NB4 (cell line): Measurements from ENCODE around the gene TMEM18.

ENCODE experiments used
- DNase-seq: peaks from one replicate; pipeline ENCODE4 v3.0.0; 2010; ENCODE audit warnings: low read depth
- H3K4me3 ChIP-seq: one replicate; pipeline ENCODE4 v1.5.1; 2011; ENCODE audit warnings: mild to moderate bottlenecking, low read depth, low read length, moderate library complexity
- CTCF ChIP-seq: IDR thresholded peaks from one replicate; pipeline ENCODE4 v1.5.1; 2012; ENCODE audit warnings: low read depth, low read length
- MAX ChIP-seq: IDR thresholded peaks from 2 replicates; pipeline ENCODE4 v1.6.1; 2011; ENCODE audit warnings: low read depth, low read length
- MYC ChIP-seq: IDR thresholded peaks from 2 replicates; pipeline ENCODE4 v1.6.1; 2011; ENCODE audit warnings: low read depth, low read length
- POLR2A ChIP-seq: IDR thresholded peaks from 2 replicates; pipeline ENCODE4 v1.6.1; 2011; ENCODE audit warnings: mild to moderate bottlenecking; ENCODE audit not compliant: insufficient read length; ENCODE audit errors: extremely low read depth

TMEM18 gene

DNA sequence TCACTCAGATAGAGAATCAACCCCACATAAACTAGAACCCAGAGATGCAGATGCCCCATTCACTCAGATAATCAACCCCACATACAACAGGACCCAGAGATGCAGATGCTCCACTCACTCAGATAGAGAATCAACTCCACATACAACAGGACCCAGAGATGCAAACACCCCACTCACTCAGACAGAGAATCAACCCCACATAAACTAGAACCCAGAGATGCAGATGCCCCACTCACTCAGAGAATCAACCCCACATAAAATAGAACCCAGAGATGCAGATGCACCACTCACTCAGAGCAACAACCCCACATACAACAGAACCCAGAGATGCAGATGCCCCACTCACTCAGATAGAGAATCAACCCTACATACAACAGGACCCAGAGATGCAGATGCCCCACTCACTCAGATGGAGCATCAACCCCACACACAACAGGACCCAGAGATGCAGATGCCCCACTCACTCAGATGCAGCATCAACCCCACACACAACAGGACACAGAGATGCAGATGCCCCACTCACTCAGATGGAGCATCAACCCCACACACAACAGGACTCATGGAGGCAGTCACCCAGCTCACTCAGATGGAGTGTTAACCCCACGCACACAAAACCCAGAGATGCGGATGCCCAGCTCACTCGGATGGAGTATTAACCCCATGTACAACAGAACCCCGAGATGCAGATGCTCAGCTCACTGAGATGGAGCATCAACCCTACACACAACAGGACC, 11.7 kb downstream of the TMEM18 start:
- no peak for DNase-seq
- H3K4me3 ChIP-seq: no peak overlapping the region
- TF ChIP-seq POLR2A: no peak
- no peak for TF ChIP-seq MAX
- TF ChIP-seq MYC: no peak
- TF ChIP-seq CTCF: no peak

DNA sequence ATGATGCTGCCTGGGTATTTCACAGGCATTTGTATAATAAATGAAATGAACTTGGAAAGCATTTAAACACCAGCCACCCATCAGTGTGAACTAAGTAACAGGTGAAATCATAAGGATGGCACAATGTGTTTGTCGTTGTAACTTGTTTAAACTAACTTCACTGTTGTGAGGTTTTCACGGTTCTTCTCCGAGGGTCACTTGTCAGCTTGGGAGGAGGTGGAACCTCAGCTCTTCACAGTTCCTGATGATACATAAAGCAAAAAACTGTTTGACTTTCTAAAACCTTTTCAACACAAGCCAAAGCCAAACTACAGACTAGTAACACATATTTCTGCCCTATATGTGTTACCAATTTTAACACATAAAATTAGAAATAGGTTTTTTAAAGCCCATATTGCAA, 13.1 kb downstream of the TMEM18 start:
- H3K4me3 ChIP-seq: no peak overlapping the region
- DNase-seq: no peak
- TF ChIP-seq CTCF (no peak), MAX (no peak), POLR2A (no peak), MYC (no peak)

DNA sequence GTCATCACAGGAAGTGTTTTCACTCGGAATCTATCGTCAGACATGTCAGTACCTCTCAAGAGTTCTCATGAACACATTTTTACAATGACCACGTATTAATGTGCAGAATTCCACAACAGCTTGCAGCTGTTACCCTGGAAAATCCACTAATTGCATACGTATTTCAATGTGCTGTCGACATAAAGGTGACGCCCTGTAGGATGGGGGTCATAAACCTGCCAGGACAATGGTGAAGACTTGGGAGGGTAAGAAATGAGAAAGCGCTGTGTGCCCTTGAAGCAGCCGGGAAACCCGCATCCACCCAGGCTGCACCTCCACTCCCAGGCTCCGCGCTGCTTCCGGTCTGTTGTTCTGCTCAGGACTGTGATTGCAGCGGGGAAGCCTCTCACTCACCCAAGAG, 14.0 kb downstream of the TMEM18 start:
- no peak for DNase-seq
- H3K4me3 ChIP-seq: no peak overlapping the region
- no peak for TF ChIP-seq CTCF
- TF ChIP-seq MYC: no peak
- TF ChIP-seq POLR2A: no peak

- no peak for DNase-seq
- H3K4me3 ChIP-seq: no peak overlapping the region
- TF ChIP-seq POLR2A: no peak
- TF ChIP-seq MAX: no peak
- no peak for TF ChIP-seq MYC
Observed at GRCh38 chr2:661360-661635, 15.9 kb downstream of the TMEM18 start.

GRCh38 chr2:660586-661359, 16.4 kb downstream of the TMEM18 start:
- TF ChIP-seq MYC: no peak
- TF ChIP-seq CTCF: no peak
- no peak for TF ChIP-seq POLR2A
- no peak for TF ChIP-seq MAX
- no peak for DNase-seq
- no peak overlapping the region for H3K4me3 ChIP-seq

- TF ChIP-seq POLR2A: no peak
- TF ChIP-seq CTCF: no peak
- no peak for TF ChIP-seq MYC
- TF ChIP-seq MAX: no peak
- H3K4me3 ChIP-seq: no peak overlapping the region
- DNase-seq: no peak
Observed at GRCh38 chr2:660029-660428, 17.2 kb downstream of the TMEM18 start.
